WTC11 (cell line): ENCODE results near the gene MPST.

Experiments used
- ATF1 ChIP-seq: sonication (generic); formaldehyde crosslinking; IDR thresholded peaks from 2 replicates; pipeline ENCODE4 v1.8.1; 2023; ENCODE audit warnings: mild to moderate bottlenecking, moderate library complexity, missing genetic modification reagents
- ESRRA ChIP-seq: sonication (generic); formaldehyde crosslinking; IDR thresholded peaks from 2 replicates; pipeline ENCODE4 v1.8.1; 2022; ENCODE audit warnings: mild to moderate bottlenecking, missing genetic modification reagents, borderline replicate concordance
- FOXP1 ChIP-seq: sonication (generic); formaldehyde crosslinking; IDR thresholded peaks from 2 replicates; pipeline ENCODE4 v1.8.0; 2022; ENCODE audit warnings: missing genetic modification reagents, mild to moderate bottlenecking, moderate library complexity, borderline replicate concordance
- NR3C1 ChIP-seq: sonication (generic); formaldehyde crosslinking; conservative IDR thresholded peaks from 2 replicates; pipeline ENCODE4 v1.8.1; 2023; ENCODE audit warnings: low read depth, mild to moderate bottlenecking, missing genetic modification reagents
- SMAD4 ChIP-seq: sonication (generic); formaldehyde crosslinking; IDR thresholded peaks from 2 replicates; pipeline ENCODE4 v1.8.0; 2022; ENCODE audit warnings: mild to moderate bottlenecking, missing genetic modification reagents
- SP1 ChIP-seq: sonication (generic); formaldehyde crosslinking; conservative IDR thresholded peaks from 2 replicates; pipeline ENCODE4 v1.8.1; 2022; ENCODE audit warnings: missing genetic modification reagents
- TEAD1 ChIP-seq: sonication (generic); formaldehyde crosslinking; IDR thresholded peaks from 2 replicates; pipeline ENCODE4 v1.8.0; 2022; ENCODE audit warnings: mild to moderate bottlenecking, missing genetic modification reagents
- TF ChIP-seq, protein P1 (sequence below): fragments of 200-600 bp; IDR thresholded peaks from 2 replicates; pipeline ENCODE4 v1.8.0; 2022; ENCODE audit warnings: antibody characterized with exemption
- TF ChIP-seq, protein P2 (sequence below): sonication (generic); formaldehyde crosslinking; conservative IDR thresholded peaks from 2 replicates; pipeline ENCODE4 v1.8.1; 2023; ENCODE audit warnings: mild to moderate bottlenecking, low read depth, missing genetic modification reagents, moderate library complexity
- TF ChIP-seq, protein P3 (sequence below): sonication (generic); formaldehyde crosslinking; IDR thresholded peaks from 2 replicates; pipeline ENCODE4 v1.8.1; 2023; ENCODE audit warnings: mild to moderate bottlenecking, missing genetic modification reagents, moderate library complexity
- TF ChIP-seq, protein P4 (sequence below): sonication (generic); formaldehyde crosslinking; IDR thresholded peaks from 2 replicates; pipeline ENCODE4 v1.8.0; 2023; ENCODE audit warnings: mild to moderate bottlenecking, missing genetic modification reagents
- TF ChIP-seq, protein P5 (sequence below): sonication (generic); formaldehyde crosslinking; IDR thresholded peaks from 2 replicates; pipeline ENCODE4 v1.8.0; 2022; ENCODE audit warnings: mild to moderate bottlenecking, missing genetic modification reagents

- no peak for TF ChIP-seq SMAD4 (CRISPR knock-in tag)
- no peak for TF ChIP-seq SP1 (CRISPR knock-in tag)
- TF ChIP-seq ESRRA (CRISPR knock-in tag): no peak
- TF ChIP-seq, protein P1, sequence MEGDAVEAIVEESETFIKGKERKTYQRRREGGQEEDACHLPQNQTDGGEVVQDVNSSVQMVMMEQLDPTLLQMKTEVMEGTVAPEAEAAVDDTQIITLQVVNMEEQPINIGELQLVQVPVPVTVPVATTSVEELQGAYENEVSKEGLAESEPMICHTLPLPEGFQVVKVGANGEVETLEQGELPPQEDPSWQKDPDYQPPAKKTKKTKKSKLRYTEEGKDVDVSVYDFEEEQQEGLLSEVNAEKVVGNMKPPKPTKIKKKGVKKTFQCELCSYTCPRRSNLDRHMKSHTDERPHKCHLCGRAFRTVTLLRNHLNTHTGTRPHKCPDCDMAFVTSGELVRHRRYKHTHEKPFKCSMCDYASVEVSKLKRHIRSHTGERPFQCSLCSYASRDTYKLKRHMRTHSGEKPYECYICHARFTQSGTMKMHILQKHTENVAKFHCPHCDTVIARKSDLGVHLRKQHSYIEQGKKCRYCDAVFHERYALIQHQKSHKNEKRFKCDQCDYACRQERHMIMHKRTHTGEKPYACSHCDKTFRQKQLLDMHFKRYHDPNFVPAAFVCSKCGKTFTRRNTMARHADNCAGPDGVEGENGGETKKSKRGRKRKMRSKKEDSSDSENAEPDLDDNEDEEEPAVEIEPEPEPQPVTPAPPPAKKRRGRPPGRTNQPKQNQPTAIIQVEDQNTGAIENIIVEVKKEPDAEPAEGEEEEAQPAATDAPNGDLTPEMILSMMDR: no peak
- no peak for TF ChIP-seq TEAD1 (CRISPR knock-in tag)
- TF ChIP-seq ATF1 (CRISPR knock-in tag): no peak
- TF ChIP-seq, protein P2, sequence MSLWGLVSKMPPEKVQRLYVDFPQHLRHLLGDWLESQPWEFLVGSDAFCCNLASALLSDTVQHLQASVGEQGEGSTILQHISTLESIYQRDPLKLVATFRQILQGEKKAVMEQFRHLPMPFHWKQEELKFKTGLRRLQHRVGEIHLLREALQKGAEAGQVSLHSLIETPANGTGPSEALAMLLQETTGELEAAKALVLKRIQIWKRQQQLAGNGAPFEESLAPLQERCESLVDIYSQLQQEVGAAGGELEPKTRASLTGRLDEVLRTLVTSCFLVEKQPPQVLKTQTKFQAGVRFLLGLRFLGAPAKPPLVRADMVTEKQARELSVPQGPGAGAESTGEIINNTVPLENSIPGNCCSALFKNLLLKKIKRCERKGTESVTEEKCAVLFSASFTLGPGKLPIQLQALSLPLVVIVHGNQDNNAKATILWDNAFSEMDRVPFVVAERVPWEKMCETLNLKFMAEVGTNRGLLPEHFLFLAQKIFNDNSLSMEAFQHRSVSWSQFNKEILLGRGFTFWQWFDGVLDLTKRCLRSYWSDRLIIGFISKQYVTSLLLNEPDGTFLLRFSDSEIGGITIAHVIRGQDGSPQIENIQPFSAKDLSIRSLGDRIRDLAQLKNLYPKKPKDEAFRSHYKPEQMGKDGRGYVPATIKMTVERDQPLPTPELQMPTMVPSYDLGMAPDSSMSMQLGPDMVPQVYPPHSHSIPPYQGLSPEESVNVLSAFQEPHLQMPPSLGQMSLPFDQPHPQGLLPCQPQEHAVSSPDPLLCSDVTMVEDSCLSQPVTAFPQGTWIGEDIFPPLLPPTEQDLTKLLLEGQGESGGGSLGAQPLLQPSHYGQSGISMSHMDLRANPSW (CRISPR knock-in tag): no peak
- TF ChIP-seq FOXP1 (CRISPR knock-in tag): no peak
- TF ChIP-seq, protein P3, sequence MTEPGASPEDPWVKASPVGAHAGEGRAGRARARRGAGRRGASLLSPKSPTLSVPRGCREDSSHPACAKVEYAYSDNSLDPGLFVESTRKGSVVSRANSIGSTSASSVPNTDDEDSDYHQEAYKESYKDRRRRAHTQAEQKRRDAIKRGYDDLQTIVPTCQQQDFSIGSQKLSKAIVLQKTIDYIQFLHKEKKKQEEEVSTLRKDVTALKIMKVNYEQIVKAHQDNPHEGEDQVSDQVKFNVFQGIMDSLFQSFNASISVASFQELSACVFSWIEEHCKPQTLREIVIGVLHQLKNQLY: no peak
- TF ChIP-seq, protein P4, sequence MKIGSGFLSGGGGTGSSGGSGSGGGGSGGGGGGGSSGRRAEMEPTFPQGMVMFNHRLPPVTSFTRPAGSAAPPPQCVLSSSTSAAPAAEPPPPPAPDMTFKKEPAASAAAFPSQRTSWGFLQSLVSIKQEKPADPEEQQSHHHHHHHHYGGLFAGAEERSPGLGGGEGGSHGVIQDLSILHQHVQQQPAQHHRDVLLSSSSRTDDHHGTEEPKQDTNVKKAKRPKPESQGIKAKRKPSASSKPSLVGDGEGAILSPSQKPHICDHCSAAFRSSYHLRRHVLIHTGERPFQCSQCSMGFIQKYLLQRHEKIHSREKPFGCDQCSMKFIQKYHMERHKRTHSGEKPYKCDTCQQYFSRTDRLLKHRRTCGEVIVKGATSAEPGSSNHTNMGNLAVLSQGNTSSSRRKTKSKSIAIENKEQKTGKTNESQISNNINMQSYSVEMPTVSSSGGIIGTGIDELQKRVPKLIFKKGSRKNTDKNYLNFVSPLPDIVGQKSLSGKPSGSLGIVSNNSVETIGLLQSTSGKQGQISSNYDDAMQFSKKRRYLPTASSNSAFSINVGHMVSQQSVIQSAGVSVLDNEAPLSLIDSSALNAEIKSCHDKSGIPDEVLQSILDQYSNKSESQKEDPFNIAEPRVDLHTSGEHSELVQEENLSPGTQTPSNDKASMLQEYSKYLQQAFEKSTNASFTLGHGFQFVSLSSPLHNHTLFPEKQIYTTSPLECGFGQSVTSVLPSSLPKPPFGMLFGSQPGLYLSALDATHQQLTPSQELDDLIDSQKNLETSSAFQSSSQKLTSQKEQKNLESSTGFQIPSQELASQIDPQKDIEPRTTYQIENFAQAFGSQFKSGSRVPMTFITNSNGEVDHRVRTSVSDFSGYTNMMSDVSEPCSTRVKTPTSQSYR (CRISPR knock-in tag): no peak
- TF ChIP-seq, protein P5, sequence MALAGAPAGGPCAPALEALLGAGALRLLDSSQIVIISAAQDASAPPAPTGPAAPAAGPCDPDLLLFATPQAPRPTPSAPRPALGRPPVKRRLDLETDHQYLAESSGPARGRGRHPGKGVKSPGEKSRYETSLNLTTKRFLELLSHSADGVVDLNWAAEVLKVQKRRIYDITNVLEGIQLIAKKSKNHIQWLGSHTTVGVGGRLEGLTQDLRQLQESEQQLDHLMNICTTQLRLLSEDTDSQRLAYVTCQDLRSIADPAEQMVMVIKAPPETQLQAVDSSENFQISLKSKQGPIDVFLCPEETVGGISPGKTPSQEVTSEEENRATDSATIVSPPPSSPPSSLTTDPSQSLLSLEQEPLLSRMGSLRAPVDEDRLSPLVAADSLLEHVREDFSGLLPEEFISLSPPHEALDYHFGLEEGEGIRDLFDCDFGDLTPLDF (CRISPR knock-in tag): no peak
- no peak for TF ChIP-seq NR3C1
Measured at GRCh38 chr22:37016134-37016910, 3.2 kb upstream of the MPST start.
